HG03139 (cell line): Measurements from ENCODE around the gene UNC5A.

Source experiments
- ATAC-seq: cut with Tn5 transposase; IDR thresholded peaks from one replicate; pipeline ENCODE4 v1.9.1; 2021; ENCODE audit not compliant: unreplicated experiment

UNC5A gene

DNA sequence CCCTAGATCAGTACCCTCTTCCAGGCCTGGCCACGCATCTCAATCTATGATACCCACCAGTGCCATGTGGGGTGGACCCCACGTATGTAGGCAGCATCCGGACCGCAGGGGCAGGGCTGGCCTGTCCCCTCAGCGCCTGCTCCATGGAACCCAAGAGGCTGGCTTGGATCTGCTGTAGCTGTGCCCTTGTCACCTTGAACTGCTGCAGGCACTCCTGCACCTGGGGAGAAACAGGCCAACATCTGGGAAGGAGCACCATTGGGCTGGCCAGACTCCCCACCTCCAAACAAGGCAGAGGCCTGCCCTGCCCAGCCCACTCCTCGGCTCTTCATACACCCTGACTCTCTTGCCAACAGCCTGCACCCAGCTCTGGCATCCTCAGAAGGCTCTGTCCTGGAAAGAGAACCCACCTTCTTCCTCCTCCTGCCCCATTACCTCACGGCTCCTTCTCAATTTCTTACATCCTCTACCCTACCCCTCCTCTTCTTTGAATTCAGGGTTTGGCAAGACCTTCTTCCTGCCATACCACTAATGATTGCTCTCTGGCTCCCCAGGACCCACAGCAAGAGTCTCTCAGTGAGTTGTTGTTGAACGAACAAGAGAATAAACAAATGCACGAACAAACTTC, 81.1 kb downstream of the UNC5A start:
- no peak for ATAC-seq

- ATAC-seq, result no peak
These were observed 82.3 kb downstream of the UNC5A start for GRCh38 chr5:176892663-176893062.

- ATAC-seq, result no peak
These were observed 83.9 kb downstream of the UNC5A start for GRCh38 chr5:176894298-176894697.

DNA sequence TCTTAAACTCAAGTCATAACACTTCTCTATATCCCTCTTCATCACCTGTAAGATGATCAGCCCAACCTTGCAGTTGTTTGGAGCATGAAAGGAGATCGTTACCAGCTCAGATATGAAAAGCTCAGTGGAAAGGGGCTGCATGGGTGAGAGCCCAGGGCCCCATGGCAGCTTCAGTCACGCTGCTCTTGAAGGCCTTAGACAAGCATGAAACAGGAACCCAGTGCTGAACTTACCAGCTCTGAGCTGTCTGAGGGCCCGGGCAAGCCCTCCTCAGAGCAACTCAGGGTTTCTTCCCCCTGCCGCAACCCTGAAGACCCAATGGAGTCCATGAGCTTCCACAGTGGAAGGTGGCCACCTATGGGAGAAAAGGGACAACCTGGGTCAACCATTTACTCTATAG, 85.5 kb downstream of the UNC5A start:
- ATAC-seq, result no peak

DNA sequence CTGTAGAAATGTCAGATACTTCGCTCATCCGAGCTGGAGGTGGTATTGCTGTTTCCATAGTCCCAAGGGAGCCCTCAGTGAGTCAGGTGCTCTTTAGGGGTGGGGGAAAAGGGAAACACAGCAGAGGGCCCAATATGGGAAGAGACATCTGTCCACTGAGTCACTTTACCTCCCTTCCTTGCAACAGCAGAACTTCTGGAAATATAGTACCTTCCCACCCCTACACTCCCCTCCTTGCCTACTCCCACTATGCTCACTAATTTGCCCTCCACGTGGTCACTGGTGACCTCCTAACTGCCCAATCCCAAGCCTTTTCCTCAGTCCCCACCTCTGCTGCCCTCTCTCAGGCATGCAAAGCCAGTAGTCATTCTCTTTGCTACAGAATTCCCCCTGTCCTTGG, 86.9 kb downstream of the UNC5A start:
- ATAC-seq, result no peak

GRCh38 chr5:176899296-176899891, 89.0 kb downstream of the UNC5A start, which contains the start of gene HK3:
TSS of gene HK3 (minus strand) at chr5:176899346. CDS start at chr5:176896159, 3,187 bp downstream.
- no peak for ATAC-seq

DNA sequence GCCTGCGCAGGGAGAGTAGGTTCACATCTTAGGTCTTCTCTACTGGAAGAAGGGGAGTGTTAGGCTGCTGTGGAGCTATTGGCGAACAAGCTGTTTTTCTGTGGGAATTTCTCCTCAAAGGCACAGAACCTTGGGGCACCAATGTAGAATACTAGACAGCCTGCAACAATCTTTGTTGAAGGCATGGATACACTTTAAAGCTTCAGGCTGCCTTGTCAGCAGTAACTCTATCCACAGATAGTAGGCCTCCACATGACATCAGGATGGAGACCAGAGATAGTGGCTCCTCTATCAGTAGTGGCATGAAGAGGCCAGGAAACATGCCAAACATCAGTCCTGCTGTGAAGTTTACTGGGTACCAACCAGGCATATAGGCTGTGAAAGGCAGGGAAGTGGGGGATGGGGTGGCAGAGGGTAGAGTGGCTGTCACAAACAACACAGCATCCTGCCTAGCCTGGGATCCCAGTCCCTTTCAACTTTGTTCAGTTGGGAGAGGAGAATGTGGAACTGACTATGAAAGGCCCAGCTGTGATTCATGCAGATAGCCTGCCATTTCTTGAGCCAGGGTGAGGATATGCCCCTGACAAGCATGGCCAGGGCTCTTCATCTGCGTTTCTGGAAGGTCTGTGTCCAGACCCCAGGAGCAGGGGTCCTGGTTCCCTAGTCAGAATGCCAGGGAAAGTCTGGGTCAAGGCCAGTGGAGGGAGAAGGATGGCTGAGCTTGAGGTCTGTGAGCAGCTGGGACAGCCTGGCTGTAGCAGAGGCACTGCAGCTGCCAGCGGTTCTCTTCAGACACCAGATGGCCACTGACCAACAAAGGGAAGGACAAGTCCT, 89.8 kb downstream of the UNC5A start:
- no peak for ATAC-seq

GRCh38 chr5:176900780-176901204, 90.4 kb downstream of the UNC5A start:
- ATAC-seq, result no peak

DNA sequence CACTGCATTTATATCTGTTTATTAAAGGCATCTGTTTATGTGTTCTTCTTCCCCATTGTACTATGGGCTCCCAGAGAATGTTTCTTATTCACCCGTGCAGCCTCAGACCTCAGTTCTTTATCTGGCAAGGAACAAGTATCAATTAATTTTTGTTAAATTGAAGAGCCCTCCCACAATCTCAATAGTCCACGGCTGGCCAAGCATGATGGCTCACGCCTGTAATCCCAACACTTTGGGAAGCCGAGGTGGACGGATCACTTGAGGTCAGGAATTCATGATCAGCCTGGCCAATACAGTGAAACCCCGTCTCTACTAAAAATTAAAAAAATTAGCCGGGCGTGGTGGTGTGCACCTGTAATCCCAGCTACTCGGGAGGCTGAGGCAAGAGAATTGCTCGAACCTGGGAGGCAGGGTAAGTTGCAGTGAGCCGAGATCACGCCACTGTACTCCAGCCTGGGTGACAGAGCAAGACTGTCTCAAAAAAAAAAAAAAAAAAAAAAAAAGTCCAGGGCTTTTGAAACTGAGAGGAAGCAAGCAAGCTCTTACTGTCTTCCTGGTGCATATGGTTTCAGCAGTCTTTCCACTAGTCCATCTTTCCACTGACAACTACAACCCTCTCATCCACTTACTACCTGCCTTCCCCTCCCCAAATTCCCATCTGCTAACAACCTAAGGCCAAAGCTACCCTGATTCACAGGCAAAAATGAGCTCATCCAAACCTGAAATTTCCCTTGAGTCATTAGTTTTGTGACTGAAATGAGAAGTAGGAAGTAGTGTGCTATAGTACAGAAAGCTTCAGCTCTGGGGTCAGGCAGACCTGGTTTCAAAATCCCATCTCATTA, 91.1 kb downstream of the UNC5A start:
- ATAC-seq, result no peak

DNA sequence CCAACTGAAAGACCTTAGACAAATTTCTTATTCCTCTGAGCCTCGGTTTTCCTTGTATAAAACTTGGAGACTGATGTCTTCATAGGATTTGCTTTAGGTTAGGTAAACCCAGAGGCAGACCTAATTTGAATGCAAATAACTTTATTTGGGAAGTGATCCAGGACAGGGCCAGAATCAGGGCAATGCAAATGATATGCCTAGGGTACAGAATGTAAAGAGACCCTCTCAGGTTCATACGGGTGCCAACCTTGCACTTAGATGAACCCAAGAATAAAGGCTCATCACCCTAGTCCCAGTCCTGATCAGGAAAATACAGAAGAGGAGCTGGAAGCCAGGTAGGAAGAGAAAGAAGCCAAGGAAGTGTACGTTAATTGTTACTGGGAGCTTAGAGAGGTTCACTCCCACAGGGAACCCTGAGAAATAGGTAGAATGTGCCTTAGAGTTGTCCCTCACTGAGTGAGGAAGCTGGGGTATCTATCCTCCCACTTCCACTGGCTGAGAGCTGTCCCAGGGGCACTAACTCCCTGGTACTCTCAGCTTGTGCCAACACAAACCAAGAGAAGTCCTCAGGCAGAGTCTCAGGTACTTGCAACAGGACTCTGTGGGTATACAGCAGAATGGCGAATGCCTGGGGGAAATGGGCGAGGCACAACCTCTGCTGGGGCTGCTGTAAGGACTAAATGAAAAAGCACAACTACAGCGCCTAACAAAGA, 91.9 kb downstream of the UNC5A start:
- no peak for ATAC-seq

- ATAC-seq, result no peak
These were observed 92.7 kb downstream of the UNC5A start for GRCh38 chr5:176902911-176903664.

DNA sequence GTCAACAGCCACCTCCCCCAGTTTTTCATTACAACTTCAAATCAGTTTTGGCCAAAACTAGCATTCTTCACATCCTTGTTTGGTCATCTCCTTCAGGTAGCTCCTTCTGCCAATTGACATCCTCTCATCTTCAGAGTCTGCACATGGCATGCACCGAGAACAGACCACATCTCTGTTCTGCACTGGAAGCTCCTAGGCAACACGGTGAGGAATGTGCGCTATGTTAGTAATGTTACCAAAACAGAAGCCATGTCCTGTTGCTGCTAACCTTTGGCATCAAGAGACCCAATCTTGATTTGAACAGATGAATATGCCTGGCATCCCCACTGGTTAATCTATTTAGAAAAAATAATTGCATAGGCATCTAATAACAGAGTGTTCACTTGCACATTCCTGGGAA, 93.9 kb downstream of the UNC5A start:
- no peak for ATAC-seq

DNA sequence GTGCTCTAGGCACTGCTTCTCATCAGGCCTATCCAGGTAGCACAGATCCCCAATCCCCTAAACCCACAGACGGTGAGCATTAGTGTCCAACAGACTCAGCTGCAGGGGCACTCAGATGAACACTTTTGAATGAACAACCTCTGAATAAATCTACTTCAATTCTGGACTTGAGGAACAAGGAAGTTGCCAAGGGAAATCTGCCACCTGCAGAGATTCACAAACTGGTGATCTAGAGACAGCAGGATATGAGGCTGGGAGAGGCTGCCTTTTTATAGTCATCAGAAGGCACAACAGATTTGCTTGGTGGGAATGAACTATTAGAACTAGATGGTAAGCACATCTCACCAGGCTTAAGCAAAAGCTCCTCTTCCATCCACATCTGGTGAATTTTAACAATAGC, 95.8 kb downstream of the UNC5A start:
- no peak for ATAC-seq

GRCh38 chr5:176906796-176907195, 96.4 kb downstream of the UNC5A start:
- ATAC-seq, result no peak

- ATAC-seq, result no peak
These were observed 98.5 kb downstream of the UNC5A start for GRCh38 chr5:176908675-176909368.

GRCh38 chr5:176912115-176912514, 101.8 kb downstream of the UNC5A start:
- ATAC-seq, result no peak

GRCh38 chr5:176915906-176916305, 105.5 kb downstream of the UNC5A start:
- no peak for ATAC-seq

- no peak for ATAC-seq
These were observed 106.0 kb downstream of the UNC5A start for GRCh38 chr5:176916337-176916736.

- ATAC-seq, result no peak
These were observed 108.3 kb downstream of the UNC5A start for GRCh38 chr5:176918613-176919012.
